NCI-H146 treated with DMSO at 0.1 percent for 48 hours (cell line): ENCODE measurements around the gene MORC2.
A peak's percentile ranks its signal among the peaks of the same experiment; 100 is the strongest.

Source experiments
- DNase-seq: peaks from one replicate; lab custom pipeline; 2025; ENCODE audit not compliant: unreplicated experiment; lab: John Stamatoyannopoulos, UW

The MORC2 gene

GRCh38 chr22:30968015-30968923, at the start of gene MORC2:
Gene MORC2 (minus strand): TSS chr22:30968774. CDS start chr22:30967889, 885 bp downstream.
- peak; percentile 52 for DNase-seq

- DNase-seq = no peak
Measured at GRCh38 chr22:31005535-31005934, 37.0 kb upstream of the MORC2 start.

GRCh38 chr22:31001124-31001770, 32.7 kb upstream of the MORC2 start:
- DNase-seq = no peak

- DNase-seq = no peak
Measured at GRCh38 chr22:30998329-30998728, 29.8 kb upstream of the MORC2 start.

GRCh38 chr22:30996462-30996861, 27.9 kb upstream of the MORC2 start:
- no peak for DNase-seq

GRCh38 chr22:30994960-30995359, 26.4 kb upstream of the MORC2 start:
- no peak for DNase-seq

GRCh38 chr22:30992565-30992964, 24.0 kb upstream of the MORC2 start:
- DNase-seq = no peak

GRCh38 chr22:30990690-30991089, 22.1 kb upstream of the MORC2 start:
- DNase-seq = no peak

- DNase-seq = no peak
Measured at GRCh38 chr22:30989474-30989873, 20.9 kb upstream of the MORC2 start.

GRCh38 chr22:30985561-30986208, 17.1 kb upstream of the MORC2 start:
- DNase-seq = peak; percentile 72

GRCh38 chr22:30984317-30984716, 15.7 kb upstream of the MORC2 start:
- no peak for DNase-seq

GRCh38 chr22:30982512-30982911, 13.9 kb upstream of the MORC2 start:
- DNase-seq = no peak

GRCh38 chr22:30979932-30980331, 11.4 kb upstream of the MORC2 start:
- no peak for DNase-seq

- no peak for DNase-seq
Measured at GRCh38 chr22:30978304-30978962, 9.9 kb upstream of the MORC2 start.

GRCh38 chr22:30970356-30970746, 1.8 kb upstream of the MORC2 start:
- no peak for DNase-seq

- DNase-seq = peak; percentile 2
Measured at GRCh38 chr22:30969532-30970355, 1.2 kb upstream of the MORC2 start.

- peak; percentile 86 for DNase-seq
Measured at GRCh38 chr22:30968924-30969531, 454 bp upstream of the MORC2 start, which contains the start of gene TUG1. Gene TUG1 (plus strand): TSS chr22:30969265.

GRCh38 chr22:30964858-30965257, 3.7 kb downstream of the MORC2 start:
- DNase-seq = no peak

- no peak for DNase-seq
Measured at GRCh38 chr22:30955153-30955552, 13.4 kb downstream of the MORC2 start.

- no peak for DNase-seq
Measured at GRCh38 chr22:30953206-30953605, 15.4 kb downstream of the MORC2 start.
